HepG2 (cell line): ENCODE results near the gene MEIOB. TPM values are rescaled to one million over a fixed set of nuclear protein-coding genes. Genes with fewer than 3 reads are reported as not detected.

ENCODE experiments used
- BCL6 ChIP-seq: IDR thresholded peaks from 2 replicates; pipeline ENCODE4 v1.6.1; 2016; ENCODE audit warnings: missing genetic modification reagents, missing compliant biosample characterization
- KDM6A ChIP-seq: IDR thresholded peaks from 2 replicates; pipeline ENCODE4 v1.6.1; 2016; ENCODE audit warnings: low read depth
- NFRKB ChIP-seq: fragments of 450-650 bp; IDR thresholded peaks from 2 replicates; pipeline ENCODE4 v1.6.1; 2017
- ZNF282 ChIP-seq: fragments of 450-650 bp; IDR thresholded peaks from 2 replicates; pipeline ENCODE4 v1.6.1; 2018; ENCODE audit not compliant: partially characterized antibody
- ZNF891 ChIP-seq: sonication (generic); formaldehyde crosslinking; IDR thresholded peaks from 2 replicates; pipeline ENCODE4 v1.5.0; 2020; ENCODE audit warnings: mild to moderate bottlenecking, missing genetic modification reagents
- polyA plus RNA-seq, 8 experiments: library from polyadenylated mRNA; depleted of rRNA in 3 of 8; stranded (reverse) in 7 of 8; unstranded in 1 of 8; fragments of >200 nt; fragmentation: Illumina TruSeq in 4 of 8; extraction: Trizol in 4 of 8; gene quantifications; 2 replicates each; pipeline versions ENCODE4 v1.2.1 to v1.2.3, GENCODE V29; 2011 to 2016; ENCODE audit warnings: low read depth in 4 of 8, missing spikeins in 1 of 8, mixed read lengths in 1 of 8; ENCODE audit not compliant: insufficient read depth in 1 of 8
- total RNA-seq, 5 experiments: library from RNA; depleted of rRNA; stranded (reverse); fragments of >200 nt; fragmentation: Illumina TruSeq; extraction: Trizol; gene quantifications; 2 replicates each; pipeline ENCODE4 v1.2.3, GENCODE V29; 2016; ENCODE audit warnings: low read depth in 1 of 5
- TF ChIP-seq, protein P1 (sequence below), 2 experiments: sonication (generic) in 1 of 2; formaldehyde crosslinking in 1 of 2; IDR thresholded peaks; 2 replicates each; pipeline versions ENCODE4 v1.6.1 to v1.9.0; 2014 to 2022; ENCODE audit warnings: antibody characterized with exemption in 1 of 2, borderline replicate concordance in 1 of 2, inconsistent platforms in 1 of 2, low read depth in 1 of 2, missing genetic modification reagents in 1 of 2
- TF ChIP-seq, protein P2 (sequence below): sonication (generic); formaldehyde crosslinking; IDR thresholded peaks from 2 replicates; pipeline ENCODE4 v1.4.0; 2020; ENCODE audit warnings: mild to moderate bottlenecking, low read depth, missing genetic modification reagents
- TF ChIP-seq, protein P3 (sequence below): sonication (generic); formaldehyde crosslinking; IDR thresholded peaks from 2 replicates; pipeline ENCODE4 v1.8.0; 2022; ENCODE audit warnings: missing genetic modification reagents, mild to moderate bottlenecking, moderate library complexity, borderline replicate concordance

MEIOB gene
- total and polyA plus RNA-seq, 2 of the 13 experiments (the other 11 are each of a cell fraction or from before 2014, with no cell fraction given), result 0.17 TPM; not detected in 1

DNA sequence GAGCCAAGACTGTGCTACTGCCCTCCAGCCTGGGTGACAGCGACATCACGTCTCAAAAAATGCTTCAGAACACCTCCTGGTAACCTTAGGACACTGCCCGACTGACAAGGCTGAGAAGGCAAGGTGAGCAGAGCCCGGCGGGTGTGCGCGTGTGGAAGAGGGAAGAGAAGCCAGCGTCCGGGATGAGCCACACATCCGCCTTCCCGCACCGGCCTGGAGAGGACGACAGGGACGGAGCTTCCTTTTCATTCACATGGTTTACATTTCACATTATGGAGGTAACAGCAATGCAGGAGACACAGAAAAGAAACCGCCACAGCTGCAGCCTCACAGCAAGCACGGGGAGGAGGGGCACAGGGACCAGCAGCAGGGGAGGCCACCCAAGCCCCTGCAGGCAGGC is 61.9 kb downstream of the MEIOB start (continued):
- TF ChIP-seq, protein P1, sequence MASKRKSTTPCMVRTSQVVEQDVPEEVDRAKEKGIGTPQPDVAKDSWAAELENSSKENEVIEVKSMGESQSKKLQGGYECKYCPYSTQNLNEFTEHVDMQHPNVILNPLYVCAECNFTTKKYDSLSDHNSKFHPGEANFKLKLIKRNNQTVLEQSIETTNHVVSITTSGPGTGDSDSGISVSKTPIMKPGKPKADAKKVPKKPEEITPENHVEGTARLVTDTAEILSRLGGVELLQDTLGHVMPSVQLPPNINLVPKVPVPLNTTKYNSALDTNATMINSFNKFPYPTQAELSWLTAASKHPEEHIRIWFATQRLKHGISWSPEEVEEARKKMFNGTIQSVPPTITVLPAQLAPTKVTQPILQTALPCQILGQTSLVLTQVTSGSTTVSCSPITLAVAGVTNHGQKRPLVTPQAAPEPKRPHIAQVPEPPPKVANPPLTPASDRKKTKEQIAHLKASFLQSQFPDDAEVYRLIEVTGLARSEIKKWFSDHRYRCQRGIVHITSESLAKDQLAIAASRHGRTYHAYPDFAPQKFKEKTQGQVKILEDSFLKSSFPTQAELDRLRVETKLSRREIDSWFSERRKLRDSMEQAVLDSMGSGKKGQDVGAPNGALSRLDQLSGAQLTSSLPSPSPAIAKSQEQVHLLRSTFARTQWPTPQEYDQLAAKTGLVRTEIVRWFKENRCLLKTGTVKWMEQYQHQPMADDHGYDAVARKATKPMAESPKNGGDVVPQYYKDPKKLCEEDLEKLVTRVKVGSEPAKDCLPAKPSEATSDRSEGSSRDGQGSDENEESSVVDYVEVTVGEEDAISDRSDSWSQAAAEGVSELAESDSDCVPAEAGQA (IDR thresholded peaks at IDR 0.05; ENCODE audit: low read depth), result no peak
- TF ChIP-seq, protein P1 (CRISPR knock-in tag; IDR thresholded peaks at IDR 0.05; ENCODE audit: borderline replicate concordance), result no peak
- TF ChIP-seq ZNF891 (CRISPR knock-in tag) (no peak), ZNF282 (no peak), KDM6A (CRISPR knock-in tag) (no peak), NFRKB (no peak), BCL6 (CRISPR knock-in tag) (no peak)
- TF ChIP-seq, protein P2, sequence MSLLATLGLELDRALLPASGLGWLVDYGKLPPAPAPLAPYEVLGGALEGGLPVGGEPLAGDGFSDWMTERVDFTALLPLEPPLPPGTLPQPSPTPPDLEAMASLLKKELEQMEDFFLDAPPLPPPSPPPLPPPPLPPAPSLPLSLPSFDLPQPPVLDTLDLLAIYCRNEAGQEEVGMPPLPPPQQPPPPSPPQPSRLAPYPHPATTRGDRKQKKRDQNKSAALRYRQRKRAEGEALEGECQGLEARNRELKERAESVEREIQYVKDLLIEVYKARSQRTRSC (CRISPR knock-in tag), result no peak
- TF ChIP-seq, protein P3, sequence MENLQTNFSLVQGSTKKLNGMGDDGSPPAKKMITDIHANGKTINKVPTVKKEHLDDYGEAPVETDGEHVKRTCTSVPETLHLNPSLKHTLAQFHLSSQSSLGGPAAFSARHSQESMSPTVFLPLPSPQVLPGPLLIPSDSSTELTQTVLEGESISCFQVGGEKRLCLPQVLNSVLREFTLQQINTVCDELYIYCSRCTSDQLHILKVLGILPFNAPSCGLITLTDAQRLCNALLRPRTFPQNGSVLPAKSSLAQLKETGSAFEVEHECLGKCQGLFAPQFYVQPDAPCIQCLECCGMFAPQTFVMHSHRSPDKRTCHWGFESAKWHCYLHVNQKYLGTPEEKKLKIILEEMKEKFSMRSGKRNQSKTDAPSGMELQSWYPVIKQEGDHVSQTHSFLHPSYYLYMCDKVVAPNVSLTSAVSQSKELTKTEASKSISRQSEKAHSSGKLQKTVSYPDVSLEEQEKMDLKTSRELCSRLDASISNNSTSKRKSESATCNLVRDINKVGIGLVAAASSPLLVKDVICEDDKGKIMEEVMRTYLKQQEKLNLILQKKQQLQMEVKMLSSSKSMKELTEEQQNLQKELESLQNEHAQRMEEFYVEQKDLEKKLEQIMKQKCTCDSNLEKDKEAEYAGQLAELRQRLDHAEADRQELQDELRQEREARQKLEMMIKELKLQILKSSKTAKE (CRISPR knock-in tag), result no peak
